Fibroblast of lung (primary cell): ENCODE measurements around the gene ICA1. TPM values are rescaled to one million over a fixed set of nuclear protein-coding genes. Genes with fewer than 3 reads are reported as not detected.

Source experiments
- DNase-seq, 2 donors: peaks; one replicate each; pipeline versions ENCODE4 v3.0.0 to v3.0.0-alpha.2; 2010; ENCODE audit warnings: low read depth in 2 of 2
- H2AFZ ChIP-seq: 2 replicates; pipeline ENCODE4 v1.5.1; 2012; ENCODE audit warnings: low read length, control low read depth, inconsistent platforms
- H3K27ac ChIP-seq: 2 replicates; pipeline ENCODE4 v1.5.1; 2011; ENCODE audit warnings: low read length, control low read depth; ENCODE audit not compliant: insufficient read depth
- H3K27me3 ChIP-seq: 2 replicates; pipeline ENCODE4 v1.5.1; 2011; ENCODE audit warnings: mild to moderate bottlenecking, low read length; ENCODE audit not compliant: control insufficient read depth, insufficient read depth
- H3K36me3 ChIP-seq: 2 replicates; pipeline ENCODE4 v1.5.1; 2011; ENCODE audit warnings: low read length; ENCODE audit not compliant: control insufficient read depth, insufficient read depth
- H3K4me1 ChIP-seq: 2 replicates; pipeline ENCODE4 v1.5.1; 2011; ENCODE audit warnings: low read length; ENCODE audit not compliant: control insufficient read depth, insufficient read depth; ENCODE audit errors: extremely low read depth
- H3K4me2 ChIP-seq: 2 replicates; pipeline ENCODE4 v1.5.1; 2011; ENCODE audit warnings: low read length, control low read depth; ENCODE audit not compliant: insufficient read depth; ENCODE audit errors: extremely low read depth
- H3K4me3 ChIP-seq, 4 experiments: fragments of 200-600 bp in 1 of 4; sonication (generic) in 1 of 4; replicated peaks in 1 of 4; 2 replicates each; pipeline ENCODE4 v1.5.1; 2011 to 2016; ENCODE audit warnings: low read length in 4 of 4, low read depth in 3 of 4, mild to moderate bottlenecking in 3 of 4, control low read depth in 2 of 4, inconsistent platforms in 1 of 4, mixed read lengths in 1 of 4; ENCODE audit not compliant: insufficient read depth in 1 of 4; ENCODE audit errors: control extremely low read depth in 1 of 4
- H3K79me2 ChIP-seq: 2 replicates; pipeline ENCODE4 v1.5.1; 2012; ENCODE audit warnings: mild to moderate bottlenecking, low read length, inconsistent platforms; ENCODE audit not compliant: control insufficient read depth, insufficient read depth
- H3K9ac ChIP-seq: 2 replicates; pipeline ENCODE4 v1.5.1; 2011; ENCODE audit warnings: mild to moderate bottlenecking, low read length, control low read depth; ENCODE audit not compliant: insufficient read depth
- H3K9me3 ChIP-seq: 2 replicates; pipeline ENCODE4 v1.5.1; 2012; ENCODE audit warnings: low read depth, low read length; ENCODE audit not compliant: control insufficient read depth, insufficient read depth
- H4K20me1 ChIP-seq: 2 replicates; pipeline ENCODE4 v1.5.1; 2011; ENCODE audit warnings: low read length; ENCODE audit not compliant: control insufficient read depth, insufficient read depth; ENCODE audit errors: extremely low read depth
- EZH2 ChIP-seq: IDR thresholded peaks from 2 replicates; pipeline ENCODE4 v1.5.1; 2012; ENCODE audit warnings: low read length, control low read depth, mild to moderate bottlenecking; ENCODE audit errors: missing control alignments
- polyA plus RNA-seq, 2 donors: library from polyadenylated mRNA; depleted of rRNA in 1 of 2; stranded (reverse) in 1 of 2; unstranded in 1 of 2; fragments of >200 nt; gene quantifications; 2 replicates each; pipeline ENCODE4 v1.2.1, GENCODE V29; 2011 to 2012; ENCODE audit warnings: missing spikeins in 1 of 2
- total RNA-seq: library from RNA; depleted of rRNA; stranded (reverse); fragments of >200 nt; gene quantifications from 2 replicates; pipeline ENCODE4 v1.2.1, GENCODE V29; 2014
- TF ChIP-seq, protein P1 (sequence below), 2 donors: IDR thresholded peaks in 1 of 2; conservative IDR thresholded peaks in 1 of 2; 1 replicate in 1 of 2; 2 replicates in 1 of 2; pipeline ENCODE4 v1.5.1; 2011 to 2012; ENCODE audit warnings: low read length in 2 of 2, control low read depth in 1 of 2, inconsistent platforms in 1 of 2, low read depth in 1 of 2, mild to moderate bottlenecking in 1 of 2

The ICA1 gene
- total and polyA plus RNA-seq, 2 donors (not counting 1 experiment from before 2014, with no cell fraction given), result 0.17 TPM; not detected in 1

DNA sequence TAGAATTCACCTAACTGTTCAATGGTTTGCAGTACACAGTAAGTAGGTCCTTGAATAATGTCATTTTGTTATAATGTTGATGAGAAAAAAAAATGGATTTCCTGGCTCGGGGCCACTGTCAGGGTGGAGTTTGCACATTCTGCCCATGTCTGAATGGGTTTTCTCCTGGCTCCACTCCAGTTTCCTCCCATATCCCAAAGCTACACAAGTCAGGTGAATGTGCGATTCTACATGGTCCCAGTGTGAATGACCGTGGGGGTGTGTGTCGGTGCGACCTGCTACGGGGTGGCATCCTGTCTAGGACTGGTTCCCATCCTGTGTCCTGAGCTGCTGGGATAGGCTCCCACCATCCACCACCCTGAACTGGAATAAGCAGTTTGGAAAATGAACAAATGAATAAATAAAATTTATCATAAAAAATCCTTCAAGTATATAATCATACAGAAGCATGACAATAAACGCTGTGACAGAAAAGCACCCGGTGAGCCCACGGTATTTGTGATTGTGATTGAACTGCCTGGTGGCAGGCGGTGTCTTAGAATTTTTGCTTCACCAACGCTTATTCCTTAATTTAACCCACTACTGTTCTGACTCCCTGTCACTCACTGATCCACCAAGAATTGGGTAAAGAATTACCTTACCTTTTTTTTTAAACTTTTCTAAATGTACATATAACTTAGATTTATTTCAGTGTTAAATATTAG, 114.1 kb downstream of the ICA1 start:
- H3K79me2 ChIP-seq, result no peaks in the 10 kb centered on the region
- no peaks in the 10 kb centered on the region for H3K4me1 ChIP-seq
- H2AFZ ChIP-seq, result no peak overlapping the region
- H3K9me3 ChIP-seq, result no peaks in the 10 kb centered on the region
- H3K36me3 ChIP-seq, result no peaks in the 10 kb centered on the region
- H3K9ac ChIP-seq, result no peak overlapping the region
- H3K27me3 ChIP-seq, result no peaks in the 10 kb centered on the region
- no peaks in the 10 kb centered on the region for H4K20me1 ChIP-seq
- no peak overlapping the region for H3K4me3 ChIP-seq
- no peak for DNase-seq
- H3K4me2 ChIP-seq, result no peak overlapping the region
- H3K27ac ChIP-seq, result no peak overlapping the region
- TF ChIP-seq EZH2, result no peak
- TF ChIP-seq, protein P1, sequence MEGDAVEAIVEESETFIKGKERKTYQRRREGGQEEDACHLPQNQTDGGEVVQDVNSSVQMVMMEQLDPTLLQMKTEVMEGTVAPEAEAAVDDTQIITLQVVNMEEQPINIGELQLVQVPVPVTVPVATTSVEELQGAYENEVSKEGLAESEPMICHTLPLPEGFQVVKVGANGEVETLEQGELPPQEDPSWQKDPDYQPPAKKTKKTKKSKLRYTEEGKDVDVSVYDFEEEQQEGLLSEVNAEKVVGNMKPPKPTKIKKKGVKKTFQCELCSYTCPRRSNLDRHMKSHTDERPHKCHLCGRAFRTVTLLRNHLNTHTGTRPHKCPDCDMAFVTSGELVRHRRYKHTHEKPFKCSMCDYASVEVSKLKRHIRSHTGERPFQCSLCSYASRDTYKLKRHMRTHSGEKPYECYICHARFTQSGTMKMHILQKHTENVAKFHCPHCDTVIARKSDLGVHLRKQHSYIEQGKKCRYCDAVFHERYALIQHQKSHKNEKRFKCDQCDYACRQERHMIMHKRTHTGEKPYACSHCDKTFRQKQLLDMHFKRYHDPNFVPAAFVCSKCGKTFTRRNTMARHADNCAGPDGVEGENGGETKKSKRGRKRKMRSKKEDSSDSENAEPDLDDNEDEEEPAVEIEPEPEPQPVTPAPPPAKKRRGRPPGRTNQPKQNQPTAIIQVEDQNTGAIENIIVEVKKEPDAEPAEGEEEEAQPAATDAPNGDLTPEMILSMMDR (conservative IDR thresholded peaks at IDR 0.05 in 1 of 2, IDR thresholded peaks at IDR 0.05 in 1 of 2; ENCODE audit: low read depth in 1 of 2, low read length in 2 of 2), result no peak

DNA sequence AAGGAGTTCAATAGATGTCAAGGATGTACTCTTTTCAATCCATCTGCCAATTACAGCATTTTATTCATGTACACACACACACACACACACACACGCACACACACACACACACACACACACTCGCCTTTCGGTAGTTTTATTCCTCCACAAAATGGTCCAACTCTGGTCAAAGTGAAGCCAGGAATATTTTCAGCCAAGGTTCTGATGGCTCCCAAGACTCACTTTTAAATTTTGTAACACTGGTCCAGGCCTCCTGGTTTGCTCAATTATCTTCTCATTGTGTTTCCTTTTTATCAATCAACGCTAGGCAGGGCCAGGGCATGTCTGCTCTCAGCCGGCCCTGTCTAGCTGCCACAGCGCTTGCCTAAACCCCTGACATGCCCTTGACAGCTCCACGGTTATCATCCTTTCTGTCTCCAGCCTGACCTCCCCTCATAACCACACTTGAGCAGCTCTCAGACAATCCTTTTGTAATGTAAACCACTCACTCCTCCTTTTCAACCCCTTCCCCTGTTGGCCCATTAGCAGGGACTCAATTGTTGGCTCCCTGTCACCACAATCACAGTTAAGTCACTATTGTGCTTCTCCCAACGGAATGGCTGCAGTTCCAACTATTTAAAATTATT, 115.1 kb downstream of the ICA1 start:
- H3K4me1 ChIP-seq, result no peaks in the 10 kb centered on the region
- H2AFZ ChIP-seq, result no peak overlapping the region
- H3K4me2 ChIP-seq, result no peak overlapping the region
- no peaks in the 10 kb centered on the region for H3K79me2 ChIP-seq
- H3K27me3 ChIP-seq, result no peaks in the 10 kb centered on the region
- H4K20me1 ChIP-seq, result no peaks in the 10 kb centered on the region
- H3K9me3 ChIP-seq, result no peaks in the 10 kb centered on the region
- TF ChIP-seq EZH2, result no peak
- TF ChIP-seq, protein P1 (conservative IDR thresholded peaks at IDR 0.05 in 1 of 2, IDR thresholded peaks at IDR 0.05 in 1 of 2; ENCODE audit: low read depth in 1 of 2, low read length in 2 of 2), result no peak
- H3K4me3 ChIP-seq, result no peak overlapping the region
- no peak overlapping the region for H3K27ac ChIP-seq
- no peaks in the 10 kb centered on the region for H3K36me3 ChIP-seq
- DNase-seq, result no peak
- no peak overlapping the region for H3K9ac ChIP-seq

DNA sequence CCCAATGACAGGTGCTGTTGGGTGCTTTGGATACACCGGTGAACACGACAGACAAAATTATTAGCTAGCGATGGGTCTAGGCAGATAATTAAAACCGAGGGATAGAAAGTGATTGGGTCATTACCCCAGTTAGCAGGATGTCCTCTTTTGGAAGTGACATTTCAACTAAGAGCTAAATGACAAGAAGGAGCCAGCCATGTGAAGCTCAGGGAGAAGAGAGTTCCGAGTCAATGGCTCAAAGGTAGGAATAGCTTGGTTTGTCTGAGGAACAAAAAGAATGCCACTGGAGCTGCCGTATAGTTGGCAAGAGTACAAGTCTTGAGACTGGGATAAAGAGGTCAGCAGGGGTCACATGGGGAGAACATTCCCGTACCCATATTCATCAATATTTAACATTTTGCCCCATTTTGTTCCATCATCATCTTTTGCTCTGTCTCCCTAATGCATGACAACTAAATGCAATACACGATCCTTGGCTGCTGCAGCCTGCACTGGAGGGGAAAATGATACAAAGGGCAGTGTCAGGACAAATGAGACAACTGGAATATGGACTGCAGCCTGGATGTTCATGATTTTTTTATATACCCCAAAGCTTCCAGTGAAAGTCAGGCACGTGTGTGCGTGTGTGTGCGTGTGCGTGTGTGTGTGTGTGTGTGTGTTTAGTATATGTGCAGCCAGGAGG, 115.7 kb downstream of the ICA1 start:
- no peaks in the 10 kb centered on the region for H3K4me1 ChIP-seq
- no peaks in the 10 kb centered on the region for H3K79me2 ChIP-seq
- TF ChIP-seq, protein P1 (conservative IDR thresholded peaks at IDR 0.05 in 1 of 2, IDR thresholded peaks at IDR 0.05 in 1 of 2; ENCODE audit: low read depth in 1 of 2, low read length in 2 of 2), result no peak
- TF ChIP-seq EZH2, result no peak
- no peaks in the 10 kb centered on the region for H4K20me1 ChIP-seq
- H2AFZ ChIP-seq, result no peak overlapping the region
- no peaks in the 10 kb centered on the region for H3K36me3 ChIP-seq
- no peak overlapping the region for H3K4me3 ChIP-seq
- H3K4me2 ChIP-seq, result no peak overlapping the region
- H3K27ac ChIP-seq, result no peak overlapping the region
- no peak for DNase-seq
- no peaks in the 10 kb centered on the region for H3K9me3 ChIP-seq
- H3K9ac ChIP-seq, result no peak overlapping the region
- no peaks in the 10 kb centered on the region for H3K27me3 ChIP-seq
